GM10266 (cell line): ENCODE measurements around the gene HERC6.
"Not testable (repeated sequence)": the region's sequence is repeated elsewhere in the genome, so short reads cannot be mapped to it uniquely, and the experiment has no call there.

ENCODE experiments used
- DNase-seq: peaks from one replicate; pipeline ENCODE4 v3.0.0; 2012; ENCODE audit errors: extremely low spot score
- TF ChIP-seq, protein P1 (sequence below): IDR thresholded peaks from 2 replicates; pipeline ENCODE4 v1.5.1; 2012; ENCODE audit warnings: mild to moderate bottlenecking, low read depth; ENCODE audit not compliant: control insufficient read depth, insufficient read depth; ENCODE audit errors: missing control alignments

HERC6 gene

DNA sequence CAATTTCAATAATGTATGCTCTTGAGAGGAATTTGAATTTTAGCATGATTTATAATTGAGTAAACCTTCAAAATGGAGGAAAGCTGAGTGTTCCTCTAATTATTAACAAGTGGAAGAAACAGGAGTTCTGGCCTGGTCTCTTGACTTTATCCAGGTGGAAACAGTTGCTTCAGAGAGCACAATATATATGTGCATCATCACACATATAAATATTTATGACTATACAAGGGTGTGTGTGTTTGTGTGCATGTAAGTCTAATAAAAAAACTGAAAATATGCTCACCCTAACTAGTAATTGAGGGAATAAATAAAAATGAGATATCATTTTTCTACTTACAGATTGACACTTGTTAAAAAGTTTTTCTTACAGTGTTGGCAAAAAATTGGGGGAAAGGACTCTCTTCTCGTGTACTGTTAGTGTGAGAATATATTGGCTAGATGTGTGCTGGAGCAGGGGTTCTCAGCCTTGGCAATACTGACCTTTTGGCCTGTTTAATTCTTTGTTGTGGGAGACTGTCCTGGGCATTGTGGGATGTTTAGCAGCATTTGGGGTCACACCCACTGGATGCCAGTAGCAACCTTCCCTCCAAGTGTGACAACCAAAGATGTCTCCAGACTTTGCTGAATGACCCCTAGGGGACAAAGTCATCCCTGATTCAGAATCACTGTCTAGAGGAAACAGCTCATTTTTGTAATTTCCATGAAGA is 57.5 kb downstream of the HERC6 start:
- TF ChIP-seq, protein P1, sequence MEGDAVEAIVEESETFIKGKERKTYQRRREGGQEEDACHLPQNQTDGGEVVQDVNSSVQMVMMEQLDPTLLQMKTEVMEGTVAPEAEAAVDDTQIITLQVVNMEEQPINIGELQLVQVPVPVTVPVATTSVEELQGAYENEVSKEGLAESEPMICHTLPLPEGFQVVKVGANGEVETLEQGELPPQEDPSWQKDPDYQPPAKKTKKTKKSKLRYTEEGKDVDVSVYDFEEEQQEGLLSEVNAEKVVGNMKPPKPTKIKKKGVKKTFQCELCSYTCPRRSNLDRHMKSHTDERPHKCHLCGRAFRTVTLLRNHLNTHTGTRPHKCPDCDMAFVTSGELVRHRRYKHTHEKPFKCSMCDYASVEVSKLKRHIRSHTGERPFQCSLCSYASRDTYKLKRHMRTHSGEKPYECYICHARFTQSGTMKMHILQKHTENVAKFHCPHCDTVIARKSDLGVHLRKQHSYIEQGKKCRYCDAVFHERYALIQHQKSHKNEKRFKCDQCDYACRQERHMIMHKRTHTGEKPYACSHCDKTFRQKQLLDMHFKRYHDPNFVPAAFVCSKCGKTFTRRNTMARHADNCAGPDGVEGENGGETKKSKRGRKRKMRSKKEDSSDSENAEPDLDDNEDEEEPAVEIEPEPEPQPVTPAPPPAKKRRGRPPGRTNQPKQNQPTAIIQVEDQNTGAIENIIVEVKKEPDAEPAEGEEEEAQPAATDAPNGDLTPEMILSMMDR = no peak

DNA sequence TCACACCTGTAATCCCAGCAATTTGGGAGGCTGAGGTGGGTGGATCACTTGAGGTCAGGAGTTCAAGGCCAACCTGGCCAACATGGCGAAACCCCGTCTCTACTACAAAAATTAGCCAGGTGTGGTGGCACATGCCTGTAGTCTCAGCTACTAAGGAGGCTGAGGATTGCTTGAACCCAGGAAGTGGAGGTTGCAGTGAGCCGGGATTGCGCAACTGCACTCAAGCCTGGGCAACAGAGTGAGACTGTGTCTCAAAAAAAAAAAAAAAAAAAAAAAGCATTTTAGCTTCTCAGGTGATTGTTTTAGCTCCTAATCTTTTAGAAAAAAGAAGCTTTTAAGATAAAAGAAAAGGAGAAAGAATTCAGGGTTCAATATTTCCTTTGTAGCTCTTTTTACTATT is 59.2 kb downstream of the HERC6 start:
- not testable (repeated sequence) for DNase-seq

More for the DNA sequence above, 57.5 kb downstream of the HERC6 start:
- DNase-seq = no peak

DNA sequence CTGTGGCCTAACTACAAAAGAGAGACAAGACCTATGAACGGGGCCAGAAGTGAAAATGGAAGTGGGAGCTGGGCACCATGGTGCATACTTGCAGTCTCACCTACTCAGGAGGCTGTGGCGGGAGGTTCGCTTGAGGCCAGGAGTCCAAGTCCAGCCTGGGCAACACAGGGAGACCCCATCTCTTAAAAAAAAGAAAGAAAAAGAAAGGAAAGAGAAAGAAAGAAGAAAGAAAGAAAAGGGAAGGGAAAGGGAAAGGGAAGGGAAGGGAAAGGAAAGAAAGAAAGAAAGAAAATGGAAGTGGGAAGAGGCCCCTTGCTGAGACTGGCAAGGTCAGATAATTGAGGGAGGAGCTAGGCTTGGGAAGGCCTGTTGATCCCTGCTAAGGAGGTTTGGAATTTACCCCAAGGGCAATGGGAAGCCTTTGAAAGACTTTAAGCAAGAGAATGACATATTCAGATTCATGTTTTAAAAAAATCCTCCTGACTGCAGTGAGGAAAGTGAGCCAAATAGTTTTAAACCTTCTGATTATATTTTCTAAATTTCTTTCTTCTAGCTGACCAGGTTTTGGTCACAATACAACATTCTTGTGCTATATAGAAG is 60.6 kb downstream of the HERC6 start:
- DNase-seq = no peak
- TF ChIP-seq, protein P1 = no peak

DNA sequence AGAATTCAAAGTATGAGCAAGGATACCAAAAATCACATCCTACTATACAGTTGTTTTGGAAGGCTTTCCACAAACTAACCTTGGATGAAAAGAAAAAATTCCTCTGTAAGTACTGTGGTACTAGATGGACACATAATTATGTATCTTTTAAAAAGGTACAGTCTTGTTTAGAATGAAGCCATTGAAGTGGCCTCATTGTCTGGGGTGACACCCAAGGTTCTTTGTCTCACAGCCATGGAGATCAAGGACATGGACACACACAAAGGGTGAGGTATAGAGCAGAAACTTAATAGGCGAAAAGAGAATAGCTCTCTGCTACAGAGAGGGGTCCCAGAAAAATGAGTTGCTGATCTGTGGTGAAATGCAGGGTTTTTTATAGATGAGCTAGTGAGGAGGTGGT is 61.5 kb downstream of the HERC6 start:
- TF ChIP-seq, protein P1 = no peak
- DNase-seq = no peak

DNA sequence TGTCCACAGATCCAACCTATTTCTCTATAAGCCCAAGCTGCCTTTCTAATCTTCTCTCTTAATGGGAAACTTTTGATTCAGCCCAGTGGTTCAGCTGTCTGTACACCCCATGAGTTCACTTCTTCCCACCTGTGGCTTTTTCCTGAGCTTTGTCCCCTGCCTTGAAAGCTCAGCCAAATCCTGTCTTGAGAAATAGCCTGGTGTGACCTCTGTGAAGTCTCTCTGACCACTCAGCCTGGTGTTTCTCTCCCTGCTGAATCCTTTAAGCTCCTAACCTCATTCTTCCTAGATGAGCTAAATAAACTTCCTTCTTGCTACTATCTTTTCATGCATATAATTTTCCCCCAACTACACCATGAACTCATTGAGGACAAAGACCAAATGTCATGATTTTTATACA is 63.0 kb downstream of the HERC6 start:
- TF ChIP-seq, protein P1 = no peak
- no peak for DNase-seq

DNA sequence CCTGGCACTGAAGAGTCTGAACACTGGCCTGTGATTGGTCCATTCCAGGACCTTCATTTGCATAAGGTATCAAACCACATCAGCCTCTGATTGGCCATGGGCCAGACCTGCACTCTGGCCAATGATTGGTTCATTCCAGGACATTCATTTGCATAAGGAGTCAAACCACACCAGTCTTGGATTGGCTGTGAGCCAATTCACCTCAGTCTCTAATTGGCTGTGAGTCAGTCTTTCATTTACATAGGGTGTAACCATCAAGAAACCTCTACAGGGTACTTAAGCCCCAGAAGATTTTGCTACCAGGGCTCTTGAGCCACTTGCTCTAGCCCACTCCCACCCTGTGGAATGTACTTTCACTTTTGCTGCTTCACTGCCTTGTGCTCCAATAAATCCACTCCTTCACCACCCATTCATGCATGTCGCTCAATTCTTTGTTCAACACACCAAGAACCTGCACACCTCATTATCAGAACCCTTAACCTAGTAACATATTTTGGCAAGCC is 64.1 kb downstream of the HERC6 start:
- TF ChIP-seq, protein P1 = no peak
- no peak for DNase-seq

DNA sequence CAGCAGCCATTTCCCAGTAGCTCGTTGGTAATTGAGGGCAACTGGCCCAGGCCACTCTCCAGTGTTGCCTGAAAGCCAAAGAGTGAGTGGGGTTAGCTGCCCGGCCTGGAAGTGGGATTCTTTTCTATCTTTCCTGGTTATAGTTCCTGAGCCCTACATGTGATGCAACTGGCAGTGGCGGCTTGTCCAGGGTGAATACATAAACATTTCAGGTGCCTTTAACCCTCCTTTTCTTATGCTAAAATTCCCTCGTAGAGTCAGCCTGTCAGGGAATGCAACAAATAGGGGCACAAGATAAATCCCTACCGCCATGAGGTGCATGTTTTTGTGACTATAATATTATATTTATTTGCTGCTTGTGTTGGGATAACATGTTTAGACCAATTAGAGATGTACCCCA is 64.8 kb downstream of the HERC6 start:
- TF ChIP-seq, protein P1 = no peak
- no peak for DNase-seq
